GM19099 (cell line): ENCODE measurements around the gene PAX6.

Experiments
- POLR2A ChIP-seq: IDR thresholded peaks from 3 replicates; pipeline ENCODE4 v1.6.1; 2011; ENCODE audit warnings: low read depth; ENCODE audit not compliant: insufficient read length; ENCODE audit errors: extremely low read depth

Gene PAX6

GRCh38 chr11:31810779-31811647 lies at the start of gene PAX6:
Gene PAX6 (minus strand): TSS chr11:31811322. CDS start chr11:31806411, 4,911 bp downstream.
- no peak for TF ChIP-seq POLR2A

DNA sequence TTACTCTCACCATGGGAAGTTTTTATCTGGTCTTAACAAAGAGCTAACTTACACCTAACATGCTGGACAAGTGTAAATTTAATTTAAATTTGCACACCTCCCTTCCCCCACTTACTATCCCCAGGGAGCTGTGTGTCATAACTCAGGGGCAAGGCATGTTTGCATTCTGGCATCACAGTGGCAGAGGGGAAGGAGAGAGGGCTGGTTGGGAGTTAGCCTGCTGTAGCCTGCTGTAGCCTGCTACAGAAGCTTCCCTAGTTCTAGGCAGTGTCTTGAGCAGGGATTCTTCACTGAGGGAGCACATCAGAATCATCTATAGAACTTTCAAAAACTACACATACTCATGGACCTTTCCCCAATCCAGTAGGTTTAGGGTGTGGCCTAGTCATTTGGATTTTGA lies 49.3 kb upstream of the PAX6 start:
- TF ChIP-seq POLR2A: no peak

- TF ChIP-seq POLR2A: no peak
These were observed 45.1 kb upstream of the PAX6 start for GRCh38 chr11:31856248-31856647.

- no peak for TF ChIP-seq POLR2A
These were observed 44.3 kb upstream of the PAX6 start for GRCh38 chr11:31855466-31855865.

DNA sequence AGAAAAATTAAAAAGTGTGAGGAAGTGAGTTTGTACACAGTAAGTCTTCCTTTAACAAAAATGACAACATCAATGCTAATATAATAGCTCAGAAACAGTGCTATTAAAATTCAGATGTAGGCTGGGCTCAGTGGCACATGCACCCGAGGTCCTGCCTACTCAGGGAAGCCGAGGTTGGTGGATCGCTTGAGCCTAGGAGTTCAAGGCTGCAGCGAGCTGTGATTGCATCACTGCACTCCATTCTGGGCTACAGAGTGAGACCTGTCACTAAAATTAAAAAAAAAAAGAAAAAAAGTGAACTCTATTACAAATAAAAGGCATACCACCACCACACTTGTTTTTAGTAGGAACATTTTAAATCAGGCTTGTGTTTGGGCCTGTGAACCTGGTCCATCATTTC lies 39.2 kb upstream of the PAX6 start:
- TF ChIP-seq POLR2A: no peak

GRCh38 chr11:31847761-31848160 lies 36.6 kb upstream of the PAX6 start:
- TF ChIP-seq POLR2A: no peak

GRCh38 chr11:31845331-31845730 lies 34.2 kb upstream of the PAX6 start:
- TF ChIP-seq POLR2A: no peak

DNA sequence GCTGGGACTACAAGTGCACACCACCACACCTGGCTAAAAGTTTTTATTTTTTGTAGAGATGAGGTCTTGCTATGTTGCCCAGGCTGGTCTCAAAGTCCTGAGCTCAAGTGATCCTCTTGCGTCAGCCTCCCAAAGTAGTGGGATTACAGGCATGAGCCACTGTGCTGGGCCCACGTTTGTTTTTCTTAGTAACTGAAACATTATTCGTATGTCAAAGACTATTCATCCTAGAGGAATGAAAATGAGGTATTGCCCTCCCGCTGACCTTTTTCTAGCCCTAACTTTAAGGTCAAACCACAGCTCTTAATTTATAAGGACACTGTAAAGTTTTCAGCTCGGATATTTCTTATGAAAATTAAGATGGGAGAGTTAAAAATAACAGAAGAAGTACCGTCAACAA lies 33.2 kb upstream of the PAX6 start:
- TF ChIP-seq POLR2A: no peak

DNA sequence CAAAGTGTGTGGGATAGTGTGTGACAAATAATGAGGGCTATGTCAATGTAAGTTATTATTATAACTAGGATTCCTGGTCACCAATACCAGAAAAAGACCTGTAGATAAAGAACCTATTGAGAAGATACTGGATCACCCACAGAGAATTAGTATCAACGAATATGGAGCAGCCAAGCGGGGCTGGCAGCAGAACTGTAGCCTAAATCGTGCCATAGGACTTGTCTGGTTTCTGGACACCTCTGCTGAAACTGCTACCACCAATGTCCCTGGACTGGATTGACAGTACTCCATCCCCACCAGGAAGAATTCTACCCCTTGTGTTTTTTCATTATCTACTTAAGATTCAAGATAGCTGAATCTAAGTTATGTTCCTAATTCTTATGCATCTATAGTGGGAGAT lies 30.3 kb upstream of the PAX6 start:
- TF ChIP-seq POLR2A: no peak

DNA sequence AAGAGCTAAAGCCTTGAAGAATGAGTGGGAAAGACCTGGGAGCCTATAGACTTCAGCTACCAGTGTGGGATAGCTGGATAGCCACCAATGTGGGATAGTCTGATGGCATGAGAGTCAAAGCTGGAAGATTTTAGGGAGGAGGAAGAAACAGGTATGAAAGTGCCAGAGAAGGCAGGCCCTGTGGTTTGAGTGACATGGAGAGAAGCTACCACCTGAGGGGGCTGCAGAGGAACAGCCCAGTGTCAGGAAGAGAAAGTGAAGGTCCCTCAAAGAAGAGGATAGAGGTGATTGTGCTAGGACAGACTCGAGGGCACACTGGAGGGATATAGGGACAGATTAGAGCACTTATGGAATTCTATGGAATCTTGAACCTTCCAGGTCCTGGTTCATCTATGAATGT lies 23.1 kb upstream of the PAX6 start:
- no peak for TF ChIP-seq POLR2A

- TF ChIP-seq POLR2A: no peak
These were observed 19.3 kb upstream of the PAX6 start for GRCh38 chr11:31830406-31830805.

DNA sequence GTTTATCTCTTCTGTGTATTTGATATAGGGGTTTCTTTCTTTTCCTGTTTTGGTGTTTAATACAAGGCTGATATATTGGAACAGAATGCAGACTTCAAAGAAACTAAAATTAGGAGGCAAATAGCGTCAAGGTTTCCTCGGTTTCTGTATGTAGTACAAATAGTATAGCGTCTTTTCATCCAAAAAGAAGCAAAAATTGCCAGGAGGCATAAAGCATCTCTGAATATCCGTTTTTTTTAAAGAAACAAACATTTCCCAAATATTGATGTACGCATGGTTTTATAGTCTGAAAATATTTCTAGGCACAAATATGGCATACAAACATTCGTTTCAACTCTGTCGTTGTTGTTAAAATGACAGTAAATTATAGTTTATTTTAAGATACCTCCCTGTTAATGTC lies 17.1 kb upstream of the PAX6 start:
- TF ChIP-seq POLR2A: no peak

GRCh38 chr11:31827455-31828206 lies 16.5 kb upstream of the PAX6 start:
- TF ChIP-seq POLR2A: no peak

DNA sequence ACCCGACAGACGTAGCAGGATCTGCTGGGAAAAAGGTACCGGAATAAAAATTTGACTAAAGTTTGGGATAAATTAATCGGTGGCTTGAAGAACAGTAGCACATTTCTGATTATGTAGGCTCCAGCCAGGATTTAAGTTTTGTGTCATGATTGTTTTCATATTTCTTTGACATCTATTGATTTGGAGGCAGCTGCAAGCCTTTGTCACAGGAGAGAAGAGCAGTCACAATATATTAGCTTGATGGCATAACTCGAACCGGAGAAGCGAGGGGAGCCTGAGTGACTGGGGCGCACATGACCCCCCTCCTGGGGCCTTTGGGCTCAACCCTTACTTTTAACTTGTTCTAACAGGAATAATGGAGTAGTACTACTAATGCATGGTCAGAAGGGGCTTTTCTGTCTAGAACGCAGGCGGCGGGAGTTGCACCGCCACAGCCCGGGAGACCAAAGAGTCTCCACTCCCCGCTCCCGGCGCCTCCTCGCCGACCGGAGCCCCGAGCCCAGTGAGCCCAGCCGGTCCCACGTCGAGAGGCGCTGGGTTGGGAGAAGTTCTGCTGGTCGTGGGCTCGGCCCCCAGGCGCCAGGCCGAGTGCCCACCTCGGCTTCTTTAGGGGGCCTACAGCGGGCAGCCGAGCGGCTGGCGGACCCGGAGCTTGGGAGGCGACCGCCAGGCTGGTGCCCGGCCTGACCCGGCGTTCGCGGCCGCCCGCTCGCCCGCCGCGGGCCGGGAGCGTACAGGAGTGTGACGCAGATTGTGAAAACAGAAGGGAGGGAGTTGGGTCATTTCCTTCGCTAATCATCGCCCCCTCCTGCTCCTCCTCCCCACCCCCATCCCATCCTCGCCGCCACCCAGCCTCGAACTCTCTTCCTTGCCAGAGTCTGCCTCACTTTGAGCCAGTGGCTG lies 15.7 kb upstream of the PAX6 start:
- no peak for TF ChIP-seq POLR2A
